ENCODE measurements around the gene SPZ1.
A peak's percentile ranks its signal among the peaks of the same experiment; 100 is the strongest.
"Not testable (repeated sequence)": the region's sequence is repeated elsewhere in the genome, so short reads cannot be mapped to it uniquely, and the experiment has no call there.

The SPZ1 gene

GRCh38 chr5:80337379-80337778 is 17.6 kb downstream of the SPZ1 start:
- no peak for DNase-seq (ENCODE audit: low read depth in 2 of 2, low spot score in 1 of 2)

- DNase-seq (ENCODE audit: low read depth in 2 of 2, low spot score in 1 of 2): no peak
These were observed 19.3 kb downstream of the SPZ1 start for GRCh38 chr5:80339116-80339515.

GRCh38 chr5:80341016-80341775 is 21.4 kb downstream of the SPZ1 start:
- DNase-seq (ENCODE audit: low read depth in 2 of 2, low spot score in 1 of 2): no peak

- no peak for DNase-seq (ENCODE audit: low read depth in 2 of 2, low spot score in 1 of 2)
These were observed 23.3 kb downstream of the SPZ1 start for GRCh38 chr5:80343067-80343466.

- peak in 1 of 2 donors; percentile 8 for DNase-seq (ENCODE audit: low read depth in 2 of 2, low spot score in 1 of 2)
These were observed 26.3 kb downstream of the SPZ1 start for GRCh38 chr5:80346055-80346454.

- DNase-seq (ENCODE audit: low read depth in 2 of 2, low spot score in 1 of 2): no peak
These were observed 28.4 kb downstream of the SPZ1 start for GRCh38 chr5:80348171-80348570.

GRCh38 chr5:80351019-80351418 is 31.2 kb downstream of the SPZ1 start:
- not testable (repeated sequence) for DNase-seq (ENCODE audit: low read depth in 2 of 2, low spot score in 1 of 2)

- DNase-seq (ENCODE audit: low read depth in 2 of 2, low spot score in 1 of 2): no peak
These were observed 35.9 kb downstream of the SPZ1 start for GRCh38 chr5:80355686-80356085.

- DNase-seq (ENCODE audit: low read depth in 2 of 2, low spot score in 1 of 2): no peak
These were observed 37.9 kb downstream of the SPZ1 start for GRCh38 chr5:80357671-80358070.

GRCh38 chr5:80360914-80361444 is 41.2 kb downstream of the SPZ1 start:
- no peak for DNase-seq (ENCODE audit: low read depth in 2 of 2, low spot score in 1 of 2)

GRCh38 chr5:80364892-80365291 is 45.1 kb downstream of the SPZ1 start:
- DNase-seq (ENCODE audit: low read depth in 2 of 2, low spot score in 1 of 2): no peak

- no peak for DNase-seq (ENCODE audit: low read depth in 2 of 2, low spot score in 1 of 2)
These were observed 49.1 kb downstream of the SPZ1 start for GRCh38 chr5:80368661-80369480.

GRCh38 chr5:80369521-80369920 is 49.7 kb downstream of the SPZ1 start:
- no peak for DNase-seq (ENCODE audit: low read depth in 2 of 2, low spot score in 1 of 2)

- DNase-seq (ENCODE audit: low read depth in 2 of 2, low spot score in 1 of 2): no peak
These were observed 50.6 kb downstream of the SPZ1 start for GRCh38 chr5:80370390-80370789.

Data from stimulated activated CD8-positive, alpha-beta memory T cell treated with anti-CD3 and anti-CD28 coated beads, Interleukin-4, amount 100 ng/mL, for 1 hour (primary cell).